BLaER1 treated with 17β-estradiol and CSF1 and Interleukin-3, amounts not matched to agents 10 nM and 100 nM (cell line): ENCODE results near the gene PDCL2.

ENCODE experiments used
- H3K27ac ChIP-seq, 11 experiments: shearing (Covaris generic); formaldehyde crosslinking; 2 replicates each; pipeline ENCODE4 v1.8.1; 2022
- H3K27me3 ChIP-seq, 11 experiments: shearing (Covaris generic); formaldehyde crosslinking; 2 replicates each; pipeline ENCODE4 v1.8.1; 2022
- H3K36me3 ChIP-seq, 11 experiments: shearing (Covaris generic); formaldehyde crosslinking; 2 replicates each; pipeline ENCODE4 v1.8.1; 2022
- H3K4me1 ChIP-seq, 10 experiments: shearing (Covaris generic); formaldehyde crosslinking; 2 replicates each; pipeline ENCODE4 v1.8.1; 2022
- H3K4me2 ChIP-seq, 11 experiments: shearing (Covaris generic); formaldehyde crosslinking; 2 replicates each; pipeline ENCODE4 v1.8.1; 2022
- H3K4me3 ChIP-seq, 10 experiments: shearing (Covaris generic); formaldehyde crosslinking; 2 replicates each; pipeline ENCODE4 v1.8.1; 2022
- H3K9ac ChIP-seq, 11 experiments: shearing (Covaris generic); formaldehyde crosslinking; 2 replicates each; pipeline ENCODE4 v1.8.1; 2022
- H3K9me3 ChIP-seq, 11 experiments: shearing (Covaris generic); formaldehyde crosslinking; replicated peaks in 1 of 11; 2 replicates each; pipeline ENCODE4 v1.8.1; 2022
- H4K20me1 ChIP-seq, 11 experiments: shearing (Covaris generic); formaldehyde crosslinking; 2 replicates each; pipeline ENCODE4 v1.8.1; 2022
- Cebpa-rat ChIP-seq, 11 experiments: shearing (Covaris generic); IDR thresholded peaks; 2 replicates each; pipeline ENCODE4 v1.8.1; 2022

The PDCL2 gene

DNA sequence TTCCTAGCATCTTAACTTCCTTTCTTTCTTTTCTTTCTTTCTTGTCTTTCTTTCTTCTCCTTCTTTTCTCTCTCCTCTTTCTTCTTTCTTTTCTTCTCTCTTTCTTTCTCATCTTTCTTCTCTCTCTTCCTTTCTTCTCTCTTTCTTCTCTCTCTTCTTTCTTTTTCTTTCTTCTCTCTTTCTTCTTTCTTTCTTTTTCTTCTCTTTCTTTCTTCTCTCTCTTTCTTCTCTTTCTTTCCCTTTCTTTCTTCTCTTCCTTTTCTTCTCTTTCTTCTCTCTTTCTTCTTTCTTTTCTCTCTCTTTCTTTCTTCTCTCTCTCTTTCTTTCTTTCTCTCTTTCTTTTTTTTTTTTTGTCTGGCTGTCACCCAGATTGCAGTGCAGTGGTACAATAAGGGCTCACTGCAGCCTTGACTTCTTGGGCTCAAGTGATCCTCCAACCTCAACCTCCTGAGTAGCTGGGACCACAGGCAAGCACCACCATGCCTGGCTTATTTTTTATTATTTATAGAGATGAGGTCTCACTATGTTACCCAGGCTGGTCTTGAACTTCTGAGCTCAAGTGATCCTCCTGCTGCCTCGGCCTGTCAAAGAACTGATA is 26.6 kb upstream of the PDCL2 start:
- H3K4me3 ChIP-seq = no peak overlapping the region
- H3K4me1 ChIP-seq = no peaks in the 10 kb centered on the region
- H3K27me3 ChIP-seq = no peaks in the 10 kb centered on the region
- H4K20me1 ChIP-seq = no peaks in the 10 kb centered on the region
- H3K9me3 ChIP-seq = peaks cover 0 to 3% (median 0%) of the 10 kb centered on the region in 11 experiments; a peak in 1 of 22 replicates
- no peaks in the 10 kb centered on the region for H3K36me3 ChIP-seq
- H3K9ac ChIP-seq = no peak overlapping the region
- H3K4me2 ChIP-seq = no peak overlapping the region
- no peak overlapping the region for H3K27ac ChIP-seq
- no peak for TF ChIP-seq Cebpa-rat (IDR thresholded peaks at IDR 0.05)

DNA sequence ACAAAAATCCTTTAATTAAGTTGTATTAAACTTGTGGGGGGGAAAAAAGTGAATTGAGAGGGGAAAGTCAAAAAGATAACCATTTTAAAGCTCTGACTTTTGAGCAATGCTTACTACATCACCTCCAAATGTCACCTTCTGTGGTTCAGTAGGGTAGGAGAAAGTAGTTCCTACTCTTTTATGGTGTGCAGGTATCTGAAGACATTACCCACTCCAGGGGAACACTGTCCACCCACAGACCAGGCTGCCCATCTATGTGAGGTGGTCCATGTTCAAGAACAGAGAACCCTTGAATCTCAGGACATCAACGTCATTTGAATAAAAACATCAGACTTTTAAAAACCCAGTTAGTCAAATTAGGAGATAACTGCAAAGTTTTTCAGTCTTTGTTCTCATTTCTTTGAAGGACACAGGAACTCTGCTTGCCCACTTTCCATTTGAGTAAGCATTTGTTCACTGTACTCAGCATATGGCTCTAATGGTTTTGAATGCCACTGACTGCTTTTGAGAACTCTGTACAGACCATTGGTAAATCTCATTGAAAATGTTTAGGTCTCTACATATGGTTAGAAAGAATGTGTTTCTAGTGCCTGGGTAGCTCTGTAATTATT is 25.6 kb upstream of the PDCL2 start:
- Histone ChIP-seq H3K4me2 (no peak overlapping the region), H3K9me3 (peaks cover 0 to 3% (median 0%) of the 10 kb centered on the region in 11 experiments; a peak in 1 of 22 replicates), H3K27ac (no peak overlapping the region), H3K36me3 (no peaks in the 10 kb centered on the region), H3K4me1 (no peaks in the 10 kb centered on the region), H3K9ac (no peak overlapping the region), H3K27me3 (no peaks in the 10 kb centered on the region), H4K20me1 (no peaks in the 10 kb centered on the region), H3K4me3 (no peak overlapping the region)
- no peak for TF ChIP-seq Cebpa-rat (IDR thresholded peaks at IDR 0.05)

DNA sequence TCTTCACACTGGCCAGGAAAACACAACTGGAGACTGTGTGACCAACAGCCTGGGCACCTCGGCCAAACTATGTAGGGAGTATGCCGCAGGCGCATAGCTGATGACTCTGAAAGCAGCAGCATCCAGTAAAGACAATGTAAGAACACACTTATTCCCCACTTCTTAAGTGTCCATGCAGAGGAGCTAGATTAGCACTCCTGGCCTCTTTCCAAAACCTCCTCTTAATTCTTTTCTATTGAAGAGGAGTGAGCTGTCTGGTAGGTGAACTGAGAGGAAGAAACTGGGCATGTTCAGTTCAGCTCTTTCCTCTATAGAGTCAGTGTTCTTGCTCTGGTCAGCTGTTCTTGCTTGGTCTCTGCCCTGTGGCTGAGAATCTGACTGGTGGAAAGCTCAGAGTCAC is 23.0 kb upstream of the PDCL2 start:
- no peaks in the 10 kb centered on the region for H4K20me1 ChIP-seq
- H3K36me3 ChIP-seq = no peaks in the 10 kb centered on the region
- peaks cover 0 to 3% (median 0%) of the 10 kb centered on the region in 11 experiments; a peak in 1 of 22 replicates for H3K9me3 ChIP-seq
- no peaks in the 10 kb centered on the region for H3K4me1 ChIP-seq
- TF ChIP-seq Cebpa-rat (IDR thresholded peaks at IDR 0.05) = no peak
- no peak overlapping the region for H3K4me3 ChIP-seq
- no peak overlapping the region for H3K4me2 ChIP-seq
- H3K27ac ChIP-seq = no peak overlapping the region
- no peak overlapping the region for H3K9ac ChIP-seq
- no peaks in the 10 kb centered on the region for H3K27me3 ChIP-seq

DNA sequence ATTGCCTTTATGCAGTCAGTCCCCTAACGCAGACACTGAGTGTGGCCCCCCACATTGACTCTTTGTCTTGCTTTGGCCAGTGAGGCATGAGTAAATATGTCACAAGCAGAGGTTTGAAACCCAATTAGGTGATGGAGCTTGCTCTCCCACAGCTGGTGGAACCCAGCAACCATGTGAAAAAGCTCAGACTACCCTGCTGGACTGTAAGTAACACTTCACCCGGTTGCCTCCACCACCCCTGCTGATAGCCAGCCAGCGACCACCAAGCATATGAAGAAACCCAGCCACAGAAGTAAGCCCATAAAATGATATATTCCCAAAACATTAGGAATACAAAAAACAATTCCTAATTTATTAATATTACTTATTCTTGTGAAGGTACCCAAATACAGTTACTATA is 21.6 kb upstream of the PDCL2 start:
- no peak for TF ChIP-seq Cebpa-rat (IDR thresholded peaks at IDR 0.05)
- H3K4me2 ChIP-seq = no peak overlapping the region
- no peak overlapping the region for H3K9ac ChIP-seq
- no peak overlapping the region for H3K27ac ChIP-seq
- H3K27me3 ChIP-seq = no peaks in the 10 kb centered on the region
- H3K36me3 ChIP-seq = no peaks in the 10 kb centered on the region
- H4K20me1 ChIP-seq = no peaks in the 10 kb centered on the region
- no peak overlapping the region for H3K4me3 ChIP-seq
- H3K4me1 ChIP-seq = peaks cover 0 to 5% (median 0%) of the 10 kb centered on the region in 10 experiments; a peak in 1 of 20 replicates
- H3K9me3 ChIP-seq = no peaks in the 10 kb centered on the region

DNA sequence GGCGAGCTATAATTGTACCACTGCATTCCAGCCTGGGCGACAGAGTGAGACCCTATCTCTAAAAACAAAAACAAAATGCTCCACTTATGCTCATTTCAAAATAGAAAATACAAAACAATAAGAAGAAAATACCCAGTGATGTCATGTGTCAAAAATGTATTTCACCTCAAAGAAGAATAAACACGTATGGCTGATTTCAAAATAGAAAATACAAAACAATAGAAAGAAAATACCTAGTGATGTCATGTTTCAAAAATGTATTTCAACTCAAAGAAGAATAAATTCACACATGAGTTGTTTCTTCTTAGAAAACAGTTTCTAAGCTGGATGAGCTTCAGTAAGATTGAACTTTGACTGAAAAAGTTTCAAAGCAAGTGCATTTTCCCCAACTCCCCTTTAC is 20.3 kb upstream of the PDCL2 start:
- H3K27ac ChIP-seq = no peak overlapping the region
- H3K36me3 ChIP-seq = no peaks in the 10 kb centered on the region
- no peaks in the 10 kb centered on the region for H3K9me3 ChIP-seq
- peaks cover 0 to 5% (median 0%) of the 10 kb centered on the region in 10 experiments; a peak in 1 of 20 replicates for H3K4me1 ChIP-seq
- TF ChIP-seq Cebpa-rat (IDR thresholded peaks at IDR 0.05) = no peak
- H3K4me3 ChIP-seq = no peak overlapping the region
- no peaks in the 10 kb centered on the region for H4K20me1 ChIP-seq
- no peak overlapping the region for H3K4me2 ChIP-seq
- no peaks in the 10 kb centered on the region for H3K27me3 ChIP-seq
- no peak overlapping the region for H3K9ac ChIP-seq

DNA sequence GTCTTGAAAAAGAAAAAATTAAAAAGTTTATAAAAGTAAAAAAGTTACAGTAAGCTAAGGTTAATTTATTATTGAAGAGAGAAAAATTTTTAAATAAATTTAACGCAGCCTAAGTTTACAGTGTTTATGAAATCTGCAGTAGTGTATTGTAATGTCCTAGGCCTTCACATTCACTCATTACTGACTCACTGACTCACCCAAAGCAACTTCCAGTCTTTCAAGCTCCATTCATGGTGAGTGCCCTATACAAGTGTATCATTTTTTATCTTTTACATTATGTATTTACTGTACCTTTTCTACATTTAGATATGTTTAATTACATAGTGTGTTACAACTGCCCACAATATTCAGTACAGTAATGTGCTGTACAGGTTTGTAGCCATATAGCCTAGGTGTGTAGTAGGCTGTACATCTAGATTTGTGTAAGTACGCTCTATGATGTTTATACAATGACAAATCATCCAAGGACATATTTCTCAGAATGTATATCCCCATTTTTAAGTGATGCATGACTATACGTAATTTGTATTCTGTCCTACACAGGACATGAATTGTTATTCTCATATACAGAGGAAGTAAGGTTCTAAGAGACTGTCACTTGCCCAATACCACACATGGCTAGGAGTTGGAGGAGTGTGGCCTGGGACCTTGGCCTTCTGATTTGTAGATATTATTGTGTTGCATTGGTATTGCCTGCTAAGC is 19.5 kb upstream of the PDCL2 start:
- no peaks in the 10 kb centered on the region for H3K27me3 ChIP-seq
- H4K20me1 ChIP-seq = no peaks in the 10 kb centered on the region
- no peaks in the 10 kb centered on the region for H3K36me3 ChIP-seq
- peaks cover 0 to 5% (median 0%) of the 10 kb centered on the region in 10 experiments; a peak in 1 of 20 replicates for H3K4me1 ChIP-seq
- no peak overlapping the region for H3K4me3 ChIP-seq
- H3K9ac ChIP-seq = no peak overlapping the region
- no peak overlapping the region for H3K27ac ChIP-seq
- H3K4me2 ChIP-seq = no peak overlapping the region
- TF ChIP-seq Cebpa-rat (IDR thresholded peaks at IDR 0.05) = no peak
- no peaks in the 10 kb centered on the region for H3K9me3 ChIP-seq

DNA sequence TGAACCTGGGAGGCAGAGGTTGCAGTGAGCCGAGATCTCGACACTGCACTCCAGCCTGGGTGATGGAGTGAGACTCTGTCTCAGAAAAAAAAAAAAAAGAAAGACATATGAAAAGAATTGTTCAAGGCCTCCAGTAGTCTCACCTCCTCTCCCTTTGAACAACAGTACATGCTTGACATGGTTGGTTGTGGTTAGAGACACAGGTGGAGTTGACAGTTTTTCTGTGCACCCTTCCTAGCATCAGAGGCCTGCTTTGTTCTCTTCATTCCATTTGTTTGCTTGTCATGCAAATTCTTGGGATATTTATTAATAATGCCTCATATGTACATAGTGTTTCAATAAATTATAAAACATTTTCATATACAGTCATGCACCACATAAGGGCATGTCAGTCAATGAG is 18.3 kb upstream of the PDCL2 start:
- Histone ChIP-seq H3K27ac (no peak overlapping the region), H3K4me1 (peaks cover 0 to 5% (median 0%) of the 10 kb centered on the region in 10 experiments; a peak in 1 of 20 replicates), H3K9ac (no peak overlapping the region), H3K9me3 (no peaks in the 10 kb centered on the region), H3K4me3 (no peak overlapping the region), H3K27me3 (no peaks in the 10 kb centered on the region), H4K20me1 (no peaks in the 10 kb centered on the region), H3K4me2 (no peak overlapping the region), H3K36me3 (no peaks in the 10 kb centered on the region)
- no peak for TF ChIP-seq Cebpa-rat (IDR thresholded peaks at IDR 0.05)

DNA sequence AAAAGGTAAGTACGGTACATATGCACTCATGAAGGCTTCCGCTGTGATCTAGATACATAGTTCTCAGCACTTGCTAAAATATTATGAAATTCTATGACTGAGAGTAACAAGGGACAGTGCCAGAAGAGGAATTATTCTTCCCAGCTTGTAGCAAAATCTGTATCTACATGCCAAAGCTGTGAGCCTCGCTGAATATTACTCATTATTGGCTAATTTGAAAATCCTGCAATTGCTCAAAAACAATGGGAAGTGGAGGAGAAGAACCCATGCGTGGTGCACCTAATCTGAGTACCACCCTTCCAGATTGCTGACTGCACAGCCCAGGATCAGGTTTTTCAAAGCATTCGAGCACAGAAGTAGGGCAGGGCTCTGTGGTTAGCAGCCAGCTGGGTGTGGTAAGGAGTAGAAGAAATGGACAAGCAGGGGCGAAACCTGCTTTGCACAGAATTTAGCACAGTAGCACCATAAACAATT is 17.4 kb upstream of the PDCL2 start:
- Histone ChIP-seq H3K9me3 (no peaks in the 10 kb centered on the region), H3K9ac (no peak overlapping the region), H3K4me2 (no peak overlapping the region), H3K36me3 (no peaks in the 10 kb centered on the region), H4K20me1 (no peaks in the 10 kb centered on the region), H3K4me1 (peaks cover 0 to 5% (median 0%) of the 10 kb centered on the region in 10 experiments; a peak in 1 of 20 replicates), H3K27ac (no peak overlapping the region), H3K4me3 (no peak overlapping the region), H3K27me3 (no peaks in the 10 kb centered on the region)
- no peak for TF ChIP-seq Cebpa-rat (IDR thresholded peaks at IDR 0.05)

DNA sequence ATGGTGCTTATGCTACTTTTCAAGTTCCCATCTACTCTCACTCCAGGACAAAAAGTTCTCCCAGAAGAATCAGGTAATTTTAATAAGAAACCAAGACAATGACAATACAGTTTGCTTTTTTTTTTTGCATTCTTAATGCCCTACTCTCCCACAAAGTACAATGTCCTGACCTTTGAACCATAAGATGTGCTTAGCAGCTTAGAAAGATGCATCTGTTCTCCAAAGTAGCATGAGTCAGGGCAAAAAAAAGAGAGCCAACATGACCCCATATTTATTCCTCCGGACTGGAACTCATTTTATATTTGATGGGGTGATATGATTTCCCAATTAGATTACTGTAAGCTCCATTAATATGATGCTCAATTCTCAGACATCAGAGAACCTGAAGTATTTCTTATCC is 16.5 kb upstream of the PDCL2 start:
- no peak overlapping the region for H3K27ac ChIP-seq
- no peaks in the 10 kb centered on the region for H3K36me3 ChIP-seq
- peaks cover 0 to 5% (median 0%) of the 10 kb centered on the region in 10 experiments; a peak in 1 of 20 replicates for H3K4me1 ChIP-seq
- no peaks in the 10 kb centered on the region for H3K27me3 ChIP-seq
- no peak for TF ChIP-seq Cebpa-rat (IDR thresholded peaks at IDR 0.05)
- no peaks in the 10 kb centered on the region for H3K9me3 ChIP-seq
- no peak overlapping the region for H3K4me2 ChIP-seq
- no peaks in the 10 kb centered on the region for H4K20me1 ChIP-seq
- H3K9ac ChIP-seq = no peak overlapping the region
- no peak overlapping the region for H3K4me3 ChIP-seq
